ENCODE data around the gene PRODH.
"Not testable (repeated sequence)": the region's sequence is repeated elsewhere in the genome, so short reads cannot be mapped to it uniquely, and the experiment has no call there.

PRODH gene

DNA sequence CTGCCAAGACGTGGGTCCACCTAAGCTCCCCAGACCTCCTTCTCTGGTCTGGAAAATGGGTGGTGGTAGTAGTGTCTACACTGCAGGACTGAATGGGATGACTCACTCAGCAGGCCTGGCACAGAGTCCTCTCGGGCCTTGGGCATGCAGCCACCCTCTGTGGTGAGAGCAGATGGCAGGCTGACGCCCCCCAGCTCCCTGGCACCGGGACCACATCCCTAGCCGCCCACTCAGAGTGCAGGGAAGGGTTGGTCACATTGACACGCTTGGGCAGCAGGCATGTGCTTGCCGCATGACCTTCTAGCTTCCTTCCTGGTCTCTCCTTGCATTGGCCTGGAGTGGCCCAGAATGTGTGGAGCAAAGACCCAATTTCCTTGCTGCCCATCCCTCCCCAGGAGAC lies 30.7 kb upstream of the PRODH start:
- Histone ChIP-seq H2AFZ (no peak overlapping the region), H3K79me2 (no peaks in the 10 kb centered on the region), H3K4me3 (ENCODE audit: low read depth, low read length) (no peak overlapping the region), H3K27me3 (ENCODE audit: control insufficient read depth, insufficient read depth, low read length) (no peaks in the 10 kb centered on the region), H3K4me2 (ENCODE audit: low read length) (no peak overlapping the region), H3K9ac (no peak overlapping the region), H3K9me3 (ENCODE audit: control insufficient read depth, low read length) (no peaks in the 10 kb centered on the region), H3K36me3 (ENCODE audit: control insufficient read depth, insufficient read depth, low read length) (no peaks in the 10 kb centered on the region), H3K27ac (no peak overlapping the region), H3K4me1 (no peaks in the 10 kb centered on the region)
- TF ChIP-seq, protein P1, sequence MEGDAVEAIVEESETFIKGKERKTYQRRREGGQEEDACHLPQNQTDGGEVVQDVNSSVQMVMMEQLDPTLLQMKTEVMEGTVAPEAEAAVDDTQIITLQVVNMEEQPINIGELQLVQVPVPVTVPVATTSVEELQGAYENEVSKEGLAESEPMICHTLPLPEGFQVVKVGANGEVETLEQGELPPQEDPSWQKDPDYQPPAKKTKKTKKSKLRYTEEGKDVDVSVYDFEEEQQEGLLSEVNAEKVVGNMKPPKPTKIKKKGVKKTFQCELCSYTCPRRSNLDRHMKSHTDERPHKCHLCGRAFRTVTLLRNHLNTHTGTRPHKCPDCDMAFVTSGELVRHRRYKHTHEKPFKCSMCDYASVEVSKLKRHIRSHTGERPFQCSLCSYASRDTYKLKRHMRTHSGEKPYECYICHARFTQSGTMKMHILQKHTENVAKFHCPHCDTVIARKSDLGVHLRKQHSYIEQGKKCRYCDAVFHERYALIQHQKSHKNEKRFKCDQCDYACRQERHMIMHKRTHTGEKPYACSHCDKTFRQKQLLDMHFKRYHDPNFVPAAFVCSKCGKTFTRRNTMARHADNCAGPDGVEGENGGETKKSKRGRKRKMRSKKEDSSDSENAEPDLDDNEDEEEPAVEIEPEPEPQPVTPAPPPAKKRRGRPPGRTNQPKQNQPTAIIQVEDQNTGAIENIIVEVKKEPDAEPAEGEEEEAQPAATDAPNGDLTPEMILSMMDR (IDR thresholded peaks at IDR 0.05) = no peak

DNA sequence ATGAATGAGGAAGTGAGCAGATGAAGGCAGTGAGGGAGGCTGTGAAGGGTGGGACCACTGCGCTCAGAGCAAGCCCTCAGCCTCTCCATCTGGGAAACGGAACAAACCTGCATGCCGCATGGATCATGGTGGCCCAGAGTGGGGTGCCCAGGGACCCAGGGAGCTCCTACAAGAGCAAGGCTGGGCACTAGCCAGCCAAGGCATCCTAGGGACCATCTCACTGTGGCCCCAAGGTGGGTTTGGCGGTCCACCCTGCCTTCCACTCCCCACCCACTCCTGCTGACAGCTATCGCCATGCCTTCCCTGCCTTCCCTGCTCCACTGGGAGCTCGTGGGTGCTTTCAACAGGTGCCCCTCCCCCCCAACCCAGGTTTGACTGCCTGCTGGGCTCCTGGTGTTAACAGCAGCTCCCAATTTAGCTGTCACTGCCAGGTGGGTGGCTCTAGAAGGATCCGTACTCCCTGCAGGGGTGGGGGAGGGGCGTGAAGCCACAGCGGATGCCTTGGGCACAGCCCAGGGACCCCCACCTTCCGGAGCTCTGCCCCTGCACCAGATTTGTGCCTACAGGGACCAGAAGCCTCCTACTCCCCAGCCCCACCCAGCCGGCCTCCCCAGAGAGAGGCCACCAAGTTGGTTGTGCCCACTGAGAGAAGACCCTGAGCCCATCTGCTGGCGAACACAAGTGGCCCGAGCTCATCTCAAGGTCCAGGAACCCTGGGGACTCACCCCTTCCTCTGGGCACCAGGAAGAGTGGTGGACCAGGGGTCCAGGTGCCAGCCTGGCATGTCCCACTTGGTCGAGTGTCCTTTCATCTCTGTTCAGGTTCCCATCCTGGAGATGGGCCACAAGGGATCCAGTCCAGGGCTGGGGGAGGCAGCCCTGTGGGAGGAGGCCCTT lies 29.7 kb upstream of the PRODH start:
- no peaks in the 10 kb centered on the region for H3K27me3 ChIP-seq (ENCODE audit: control insufficient read depth, insufficient read depth, low read length)
- H3K79me2 ChIP-seq = no peaks in the 10 kb centered on the region
- no peaks in the 10 kb centered on the region for H3K9me3 ChIP-seq (ENCODE audit: control insufficient read depth, low read length)
- no peak overlapping the region for H3K4me3 ChIP-seq (ENCODE audit: low read depth, low read length)
- H3K4me1 ChIP-seq = no peaks in the 10 kb centered on the region
- no peaks in the 10 kb centered on the region for H3K36me3 ChIP-seq (ENCODE audit: control insufficient read depth, insufficient read depth, low read length)
- no peak overlapping the region for H3K4me2 ChIP-seq (ENCODE audit: low read length)
- no peak overlapping the region for H3K9ac ChIP-seq
- H2AFZ ChIP-seq = no peak overlapping the region
- no peak overlapping the region for H3K27ac ChIP-seq
- TF ChIP-seq, protein P1 (IDR thresholded peaks at IDR 0.05) = no peak

DNA sequence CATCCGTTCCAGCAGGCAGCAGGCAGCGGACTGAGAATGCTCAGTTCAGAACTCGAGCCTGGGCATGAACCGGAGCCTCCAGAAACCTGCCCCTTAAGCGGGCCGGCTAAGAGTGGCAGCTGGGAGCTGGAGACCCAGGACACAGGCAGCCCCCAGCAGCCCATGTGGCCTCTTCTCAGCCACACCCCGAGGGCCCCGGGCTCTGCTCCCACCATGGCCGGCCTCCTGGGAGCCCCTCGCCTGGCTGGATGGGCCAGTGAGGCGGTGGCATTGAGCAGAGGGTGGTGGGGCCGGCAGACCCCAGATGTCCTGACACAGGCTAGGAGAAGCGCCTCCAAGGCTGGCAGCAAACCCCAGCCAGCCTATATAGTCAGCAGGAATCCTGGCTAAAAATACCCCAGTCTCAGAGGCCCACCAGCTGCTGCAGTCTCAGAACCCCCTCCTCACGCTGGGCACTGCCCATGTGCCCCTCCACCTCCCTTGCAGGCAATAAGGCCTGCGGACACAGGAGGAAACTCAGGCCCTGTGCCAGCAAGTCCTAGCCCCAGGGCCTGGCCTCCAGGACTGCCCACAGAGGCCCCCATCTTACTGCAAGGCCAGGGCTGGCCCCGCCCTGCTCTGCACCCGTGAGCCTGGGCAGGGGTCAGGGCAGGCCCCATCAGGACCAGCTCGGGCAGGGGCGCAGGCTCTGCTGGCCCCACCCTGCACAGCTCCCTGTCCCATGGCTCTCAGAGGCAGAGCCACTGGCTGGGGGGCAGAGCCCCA lies 28.6 kb upstream of the PRODH start:
- not testable (repeated sequence) for H2AFZ ChIP-seq; H3K9me3 ChIP-seq (ENCODE audit: control insufficient read depth, low read length); H3K9ac ChIP-seq; H3K4me2 ChIP-seq (ENCODE audit: low read length); H3K79me2 ChIP-seq; H3K4me3 ChIP-seq (ENCODE audit: low read depth, low read length); H3K27ac ChIP-seq; H3K4me1 ChIP-seq; H3K27me3 ChIP-seq (ENCODE audit: control insufficient read depth, insufficient read depth, low read length); H3K36me3 ChIP-seq (ENCODE audit: control insufficient read depth, insufficient read depth, low read length)

DNA sequence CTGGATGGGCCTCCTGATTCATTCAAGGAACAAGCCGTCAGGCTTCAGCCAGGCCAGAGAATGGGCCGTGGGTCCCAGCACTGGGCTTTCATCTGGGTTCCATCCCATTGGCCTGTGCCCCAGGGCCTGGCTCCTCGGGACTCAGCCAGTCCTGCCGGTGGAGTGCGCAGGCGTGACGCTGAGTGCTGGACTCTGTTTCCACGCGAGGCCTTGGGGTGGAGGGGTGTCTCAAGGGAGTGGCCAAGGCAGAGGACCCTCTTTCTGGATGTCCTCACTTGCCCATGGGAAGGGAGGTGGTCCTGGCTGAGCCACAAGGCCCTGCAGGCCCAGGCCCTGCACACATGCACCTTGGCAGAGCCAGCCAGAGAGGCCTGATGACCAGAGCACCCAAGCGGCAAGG lies 28.0 kb upstream of the PRODH start:
- not testable (repeated sequence) for H3K36me3 ChIP-seq (ENCODE audit: control insufficient read depth, insufficient read depth, low read length); H3K9ac ChIP-seq; H3K4me2 ChIP-seq (ENCODE audit: low read length); H2AFZ ChIP-seq; H3K4me1 ChIP-seq; H3K27me3 ChIP-seq (ENCODE audit: control insufficient read depth, insufficient read depth, low read length); H3K9me3 ChIP-seq (ENCODE audit: control insufficient read depth, low read length); H3K27ac ChIP-seq; H3K79me2 ChIP-seq; H3K4me3 ChIP-seq (ENCODE audit: low read depth, low read length)

DNA sequence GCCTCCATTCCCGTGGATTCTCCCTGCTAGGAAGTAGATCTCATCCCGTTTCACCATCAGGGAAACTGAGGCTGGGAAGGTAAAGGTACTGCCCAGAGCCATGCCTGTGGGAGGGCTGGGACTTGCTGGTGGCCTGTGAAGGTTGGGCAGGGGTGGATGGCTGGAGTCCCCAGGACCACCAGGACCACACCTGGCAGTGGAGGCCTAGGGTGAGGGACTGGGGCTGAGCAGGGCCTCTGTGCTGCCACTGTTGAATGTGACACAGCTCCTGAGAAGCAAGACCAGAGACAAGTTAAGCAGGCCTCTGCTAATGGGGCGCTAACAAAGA lies 26.2 kb upstream of the PRODH start:
- H3K9me3 ChIP-seq (ENCODE audit: control insufficient read depth, low read length) = no peaks in the 10 kb centered on the region
- no peaks in the 10 kb centered on the region for H3K27me3 ChIP-seq (ENCODE audit: control insufficient read depth, insufficient read depth, low read length)
- no peak overlapping the region for H3K9ac ChIP-seq
- no peaks in the 10 kb centered on the region for H3K36me3 ChIP-seq (ENCODE audit: control insufficient read depth, insufficient read depth, low read length)
- no peaks in the 10 kb centered on the region for H3K4me1 ChIP-seq
- H3K79me2 ChIP-seq = no peaks in the 10 kb centered on the region
- H3K4me3 ChIP-seq (ENCODE audit: low read depth, low read length) = no peak overlapping the region
- H3K27ac ChIP-seq = no peak overlapping the region
- TF ChIP-seq, protein P1 (IDR thresholded peaks at IDR 0.05) = no peak
- no peak overlapping the region for H3K4me2 ChIP-seq (ENCODE audit: low read length)
- H2AFZ ChIP-seq = no peak overlapping the region

DNA sequence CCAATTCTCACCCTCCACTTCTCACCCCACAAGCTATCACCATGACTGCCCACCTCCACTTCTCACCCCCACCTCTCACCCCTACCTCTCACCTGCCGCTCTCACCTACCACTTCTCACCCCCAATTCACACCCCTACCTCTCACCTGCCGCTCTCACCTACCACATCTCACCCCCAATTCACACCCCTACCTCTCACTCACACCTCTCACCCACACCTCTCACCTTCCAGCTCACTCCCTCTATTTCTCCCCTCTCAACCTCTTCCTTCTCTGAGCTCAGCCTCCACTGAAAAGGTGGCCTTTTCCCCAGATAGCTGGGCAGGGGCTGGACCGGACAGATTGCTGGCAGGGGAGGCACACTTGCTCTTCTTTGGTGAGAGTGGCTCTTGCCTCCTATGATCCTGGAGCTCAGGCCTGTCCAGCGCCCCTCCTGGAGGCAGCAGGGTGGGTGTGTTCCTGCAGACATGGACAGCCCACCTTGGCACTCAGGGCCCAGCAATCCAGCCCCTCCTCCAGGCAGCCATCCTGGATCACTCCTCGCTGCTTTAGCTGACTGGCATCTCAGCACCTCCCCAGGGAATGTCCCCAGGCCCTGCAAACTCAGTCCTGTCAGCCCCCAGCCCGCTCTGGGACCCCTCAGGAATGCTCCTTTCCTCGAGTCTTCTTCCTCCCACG lies 25.7 kb upstream of the PRODH start:
- H3K4me2 ChIP-seq (ENCODE audit: low read length); H3K79me2 ChIP-seq; H3K27ac ChIP-seq; H3K4me1 ChIP-seq; H3K36me3 ChIP-seq (ENCODE audit: control insufficient read depth, insufficient read depth, low read length); H3K9ac ChIP-seq; H2AFZ ChIP-seq; H3K9me3 ChIP-seq (ENCODE audit: control insufficient read depth, low read length); H3K4me3 ChIP-seq (ENCODE audit: low read depth, low read length); H3K27me3 ChIP-seq (ENCODE audit: control insufficient read depth, insufficient read depth, low read length): not testable (repeated sequence)

DNA sequence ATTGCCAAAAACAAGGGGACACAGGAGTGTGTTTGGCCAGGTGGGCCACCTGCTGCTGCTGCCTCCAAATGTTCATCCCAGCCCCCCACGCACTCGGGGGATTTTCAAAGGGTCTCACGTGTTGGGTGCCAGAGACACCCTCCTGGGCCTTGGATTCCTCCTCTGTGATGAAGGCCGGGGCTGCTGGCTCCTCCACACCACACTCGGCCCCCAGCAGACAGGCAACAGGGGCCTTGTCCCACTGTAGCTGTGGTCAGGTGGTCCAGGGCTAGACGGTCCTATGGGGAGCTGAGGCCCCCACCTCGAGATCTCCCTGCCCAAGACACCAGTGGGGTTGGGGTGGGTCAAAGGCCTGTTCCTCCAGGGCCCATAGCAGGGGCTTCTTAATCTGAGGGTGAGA lies 25.1 kb upstream of the PRODH start:
- H3K27me3 ChIP-seq (ENCODE audit: control insufficient read depth, insufficient read depth, low read length); H3K4me3 ChIP-seq (ENCODE audit: low read depth, low read length); H3K9me3 ChIP-seq (ENCODE audit: control insufficient read depth, low read length); H2AFZ ChIP-seq; H3K9ac ChIP-seq; H3K4me2 ChIP-seq (ENCODE audit: low read length); H3K4me1 ChIP-seq; H3K36me3 ChIP-seq (ENCODE audit: control insufficient read depth, insufficient read depth, low read length); H3K27ac ChIP-seq; H3K79me2 ChIP-seq: not testable (repeated sequence)

DNA sequence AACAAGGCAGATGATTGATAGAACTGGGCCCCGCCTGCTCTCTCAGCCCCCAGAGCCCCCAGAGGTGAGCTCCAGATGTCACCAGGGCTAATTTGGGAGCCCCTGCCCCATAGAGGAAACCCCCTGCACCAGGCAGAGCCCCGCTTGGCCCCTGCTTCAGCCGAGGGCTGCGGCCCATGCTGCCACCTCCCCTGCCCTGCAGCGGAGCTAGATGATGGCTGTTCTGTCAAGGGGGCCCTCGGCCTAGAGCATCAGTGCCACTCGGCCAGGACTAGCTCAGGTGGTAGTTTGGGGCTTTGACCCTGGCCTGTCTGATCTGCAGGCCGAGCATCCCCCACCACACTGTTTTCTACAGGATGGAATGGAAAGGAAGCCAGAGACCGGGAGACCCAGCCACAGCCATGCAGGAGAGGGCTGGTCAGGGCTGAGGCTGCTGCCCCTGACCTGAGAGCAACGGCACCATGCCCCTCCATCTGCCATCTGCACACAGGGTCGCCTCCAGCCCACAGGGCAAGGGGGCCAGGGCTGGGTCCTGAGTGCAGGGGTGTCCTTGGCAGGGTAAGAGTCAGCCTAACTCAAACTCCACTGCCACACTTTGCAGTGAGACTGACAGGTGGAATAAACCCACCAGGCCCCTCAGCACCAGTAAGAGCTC lies 24.2 kb upstream of the PRODH start:
- not testable (repeated sequence) for H3K4me1 ChIP-seq; H3K79me2 ChIP-seq; H3K9ac ChIP-seq; H3K27me3 ChIP-seq (ENCODE audit: control insufficient read depth, insufficient read depth, low read length); H3K27ac ChIP-seq; H3K9me3 ChIP-seq (ENCODE audit: control insufficient read depth, low read length); H3K36me3 ChIP-seq (ENCODE audit: control insufficient read depth, insufficient read depth, low read length); H3K4me3 ChIP-seq (ENCODE audit: low read depth, low read length); H2AFZ ChIP-seq; H3K4me2 ChIP-seq (ENCODE audit: low read length)
